Measurements from ENCODE around the gene CACNB1. TPM values are rescaled to one million over a fixed set of nuclear protein-coding genes. Genes with fewer than 3 reads are reported as not detected.

Gene CACNB1
- total and polyA plus RNA-seq, 2 donors (not counting 1 experiment from before 2014, with no cell fraction given): 3.8 to 12.4 TPM

DNA sequence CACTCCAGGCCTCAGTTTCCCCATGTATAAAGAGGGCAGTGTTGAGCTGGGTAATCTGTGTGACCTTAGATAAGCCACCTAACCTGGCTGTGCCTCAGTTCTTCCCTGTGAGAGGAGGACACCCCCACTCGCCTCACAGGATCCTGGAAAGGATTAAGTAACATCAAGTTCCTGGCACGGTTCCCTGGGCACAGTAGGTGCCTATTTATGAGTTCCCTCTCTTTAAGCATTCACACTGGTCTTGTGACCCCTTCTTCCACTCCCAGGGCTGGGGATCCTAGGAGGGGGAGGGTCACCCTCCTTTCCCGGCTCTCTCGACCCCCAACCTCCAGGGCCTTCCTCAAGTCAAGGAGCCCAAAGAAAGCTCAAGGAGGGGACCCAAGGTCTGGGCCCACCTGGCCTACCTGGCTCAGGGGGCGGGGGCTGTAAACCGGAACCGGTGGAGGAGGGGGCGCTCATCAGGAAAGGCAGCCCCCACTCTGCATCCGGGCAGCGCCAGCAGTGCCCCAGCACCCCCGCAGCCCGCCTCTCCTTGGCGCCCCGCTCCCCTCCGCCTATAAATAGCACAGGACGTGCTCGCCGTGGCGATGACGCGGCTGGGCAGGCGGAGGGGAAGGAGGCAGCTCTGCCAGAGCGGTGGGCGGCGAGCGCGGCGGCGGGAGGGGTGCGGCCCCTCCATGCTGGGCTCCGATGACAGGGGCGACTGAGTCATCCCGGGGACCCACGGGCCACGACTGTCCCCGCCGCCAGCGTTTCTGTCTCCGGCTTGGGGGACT, 12.0 kb upstream of the CACNB1 start:
- intact Hi-C loops (cut with micrococcal nuclease): loop anchor here (1.0 to 10.0 kb wide), 2 partner anchors 9 to 195 kb away; partner anchors contain the start of genes FBXL20 and RPL19
- Histone ChIP-seq H3K9ac (ENCODE audit: low read length) (peak overlapping the region; percentile 59), H3K79me2 (ENCODE audit: control insufficient read depth, insufficient read depth, low read length) (no peaks in the 10 kb centered on the region), H4K20me1 (ENCODE audit: control insufficient read depth, insufficient read depth, low read length, poor library complexity, severe bottlenecking) (no peaks in the 10 kb centered on the region), H3K27ac (ENCODE audit: low read length in 2 of 2) (no peak overlapping the region), H3K4me1 (ENCODE audit: control insufficient read depth in 2 of 2, insufficient read depth in 2 of 2, low read length in 2 of 2) (peaks cover 32 to 39% of the 10 kb centered on the region in 2 donors), H3K9me3 (ENCODE audit: control extremely low read depth in 1 of 3, control insufficient read depth in 2 of 3, insufficient read depth in 1 of 3, low read length in 2 of 3) (peaks cover 0 to 3% (median 0%) of the 10 kb centered on the region in 3 donors), H2AFZ (ENCODE audit: insufficient read depth, low read depth, low read length, poor library complexity, severe bottlenecking) (peak overlapping the region; percentile 76), H3K27me3 (replicated peaks in 1 of 4; ENCODE audit: control extremely low read depth in 1 of 4, control insufficient read depth in 3 of 4, insufficient read depth in 4 of 4, low read length in 3 of 4) (peaks cover 0 to 12% (median 3%) of the 10 kb centered on the region in 4 experiments), H3K36me3 (replicated peaks in 1 of 2; ENCODE audit: control extremely low read depth in 1 of 2, control insufficient read depth in 1 of 2, extremely low read depth in 1 of 2, insufficient read depth in 2 of 2, low read length in 1 of 2) (peaks cover 2 to 7% of the 10 kb centered on the region in 2 experiments), H3K4me3 (ENCODE audit: control extremely low read depth in 1 of 5, extremely low read depth in 1 of 5, insufficient read depth in 1 of 5, low read depth in 2 of 5, low read length in 4 of 5) (peak overlapping the region in 4 of 5 experiments; percentile 35 to 52 (median 48)), H3K4me2 (replicated peaks; ENCODE audit: low read depth, low read length, poor library complexity, severe bottlenecking) (peak overlapping the region; percentile 96)
- DNase-seq (peak; percentile 65), ATAC-seq (ENCODE audit: low read depth) (peak; percentile 40)
- POLR2A ChIA-PET: interaction anchor here (0.6 to 1.8 kb wide), 7 partner anchors 10 to 344 kb away, joined by 3 to 11 read pairs (median 5); partner anchors contain the start of genes CDK12 and RPL19
- Mint-ChIP-seq H3K4me1 (peaks cover 33% of the 10 kb centered on the region), H3K9me3 (ENCODE audit: insufficient read depth) (no peaks in the 10 kb centered on the region), H3K4me3 (peak overlapping the region; percentile 77), H3K27me3 (no peaks in the 10 kb centered on the region), H3K27ac (peak overlapping the region; percentile 68)
- TF ChIP-seq EZH2 (IDR thresholded peaks at IDR 0.05; ENCODE audit: borderline replicate concordance, insufficient read depth, low read depth, low read length, poor library complexity, severe bottlenecking): no peak
- no peak for TF ChIP-seq CTCF (IDR thresholded peaks at IDR 0.05)
- CTCF ChIA-PET: interaction anchor here (0.5 to 18.9 kb wide), 9 partner anchors 10 to 656 kb away, joined by 3 to 707 read pairs (median 4); partner anchors contain the start of genes CDK12, MED1 and RPL19
- 4% methylated on average over 37 of the region's 39 CpGs for WGBS (ENCODE audit: insufficient coverage)

All from B cell (primary cell).